HCT116 (cell line): ENCODE results near the gene PMM1. TPM values are rescaled to one million over a fixed set of nuclear protein-coding genes. Genes with fewer than 3 reads are reported as not detected.

Experiments used
- ATAC-seq: fragments of 200-7000 bp; cut with Tn5 transposase; 2 replicates; pipeline ENCODE4 v1.9.1; 2020; ENCODE audit warnings: mild to moderate bottlenecking, moderate library complexity
- BruUV-seq: library from RNA; stranded (reverse); fragments of 400-500 nt; replicated peaks from 2 replicates; lab custom pipeline; 2021; lab: Mats Ljungman, UMichigan
- CTCF ChIA-PET: fragments of 300-600 bp; sonication (Branson Sonifier 250); formaldehyde crosslinking; loops from one replicate; lab custom pipeline; 2021; ENCODE audit warnings: antibody characterized with exemption; lab: Charles Lee
- POLR2A ChIA-PET: fragments of 300-600, 350-600 bp; sonication (Branson Sonifier 250); formaldehyde crosslinking; loops from one replicate; lab custom pipeline; 2021; ENCODE audit warnings: antibody characterized with exemption; lab: Charles Lee
- RAD21 ChIA-PET, 2 experiments: fragments of 300-600 bp; sonication (Branson Sonifier 250); formaldehyde crosslinking; loops; one replicate each; lab custom pipeline; 2023; ENCODE audit warnings: low total read pairs in 2 of 2; ENCODE audit not compliant: uncharacterized antibody in 2 of 2, unreplicated experiment in 2 of 2, low non-redundant PET in 1 of 2; lab: Charles Lee
- DNase-seq: peaks from one replicate; pipeline ENCODE4 v3.0.0-alpha.2; 2010; ENCODE audit warnings: low read depth, low spot score
- H2AFZ ChIP-seq: fragments of 200-600 bp; shearing (Covaris generic), sonication (generic); 2 replicates; pipeline ENCODE4 v1.6.1; 2017; ENCODE audit warnings: low read depth, mixed run types, mixed read lengths, antibody characterized with exemption, low read length; ENCODE audit not compliant: poor library complexity, severe bottlenecking
- H3K27ac ChIP-seq: 2 replicates; pipeline ENCODE4 v1.5.1; 2012; ENCODE audit warnings: low read depth, low read length
- H3K27me3 ChIP-seq: fragments of 200-600 bp; sonication (generic); 2 replicates; pipeline ENCODE4 v1.6.1; 2016; ENCODE audit warnings: mixed run types, low read length, mixed read lengths; ENCODE audit not compliant: insufficient read depth
- H3K36me3 ChIP-seq, 2 experiments: fragments of 200-500 bp in 1 of 2; fragments of 200-600 bp in 1 of 2; sonication (Bioruptor generic) in 1 of 2; sonication (generic) in 1 of 2; 2 replicates each; pipeline versions ENCODE4 v1.5.1 to v1.6.1; 2014 to 2016; ENCODE audit warnings: low read length in 2 of 2, inconsistent platforms in 1 of 2, mixed read lengths in 1 of 2, mixed run types in 1 of 2; ENCODE audit not compliant: insufficient read depth in 2 of 2, control insufficient read depth in 1 of 2
- H3K4me1 ChIP-seq, 2 experiments: fragments of 200-600 bp in 1 of 2; sonication (generic) in 1 of 2; 2 replicates each; pipeline versions ENCODE4 v1.5.1 to v1.6.1; 2012 to 2017; ENCODE audit warnings: low read length in 2 of 2, inconsistent platforms in 1 of 2, mild to moderate bottlenecking in 1 of 2, mixed read lengths in 1 of 2, mixed run types in 1 of 2, moderate library complexity in 1 of 2; ENCODE audit not compliant: insufficient read depth in 2 of 2, control insufficient read depth in 1 of 2
- H3K4me2 ChIP-seq: fragments of 200-600 bp; sonication (generic); 2 replicates; pipeline ENCODE4 v1.6.1; 2017; ENCODE audit warnings: mixed run types, low read length, mixed read lengths
- H3K4me3 ChIP-seq, 2 experiments: fragments of 200-600 bp in 1 of 2; sonication (generic) in 1 of 2; replicated peaks in 1 of 2; 2 replicates each; pipeline ENCODE4 v1.5.1; 2011 to 2016; ENCODE audit warnings: low read length in 2 of 2, control low read depth in 1 of 2, low read depth in 1 of 2, mild to moderate bottlenecking in 1 of 2, mixed read lengths in 1 of 2, mixed run types in 1 of 2
- H3K79me2 ChIP-seq: fragments of 200-600 bp; sonication (generic); 2 replicates; pipeline ENCODE4 v1.6.1; 2017; ENCODE audit warnings: mild to moderate bottlenecking, mixed run types, low read length, moderate library complexity, mixed read lengths; ENCODE audit not compliant: insufficient read depth
- H3K9ac ChIP-seq: fragments of 200-600 bp; sonication (generic); 2 replicates; pipeline ENCODE4 v1.6.1; 2016; ENCODE audit warnings: low read length, mixed read lengths
- H3K9me2 ChIP-seq: fragments of 200-600 bp; sonication (generic), shearing (Covaris generic); 2 replicates; pipeline ENCODE4 v1.6.1; 2017; ENCODE audit warnings: mixed run types, mild to moderate bottlenecking, moderate library complexity; ENCODE audit not compliant: insufficient read depth
- H3K9me3 ChIP-seq, 2 experiments: fragments of 200-500 bp in 1 of 2; fragments of 200-600 bp in 1 of 2; sonication (Bioruptor generic) in 1 of 2; sonication (generic) in 1 of 2; 2 replicates each; pipeline ENCODE4 v1.6.1; 2014 to 2017; ENCODE audit warnings: low read length in 2 of 2, mixed read lengths in 2 of 2, inconsistent platforms in 1 of 2, low read depth in 1 of 2, mild to moderate bottlenecking in 1 of 2, mixed run types in 1 of 2, moderate library complexity in 1 of 2; ENCODE audit not compliant: control insufficient read depth in 1 of 2, insufficient read depth in 1 of 2
- H4K20me1 ChIP-seq: fragments of 200-600 bp; sonication (generic), shearing (Covaris generic); 2 replicates; pipeline ENCODE4 v1.6.1; 2017; ENCODE audit warnings: mixed run types, mild to moderate bottlenecking, moderate library complexity; ENCODE audit not compliant: insufficient read depth
- ATF3 ChIP-seq: IDR thresholded peaks from 2 replicates; pipeline ENCODE4 v1.6.1; 2012
- CBX3 ChIP-seq: IDR thresholded peaks from 2 replicates; pipeline ENCODE4 v1.6.1; 2012; ENCODE audit warnings: low read depth
- CEBPB ChIP-seq: IDR thresholded peaks from 2 replicates; pipeline ENCODE4 v1.6.1; 2012; ENCODE audit warnings: low read depth
- CTCF ChIP-seq, 3 experiments: fragments of 200-600 bp in 1 of 3; sonication (generic) in 1 of 3; IDR thresholded peaks in 2 of 3; conservative IDR thresholded peaks in 1 of 3; 2 replicates each; pipeline ENCODE4 v1.5.1; 2012 to 2017; ENCODE audit warnings: low read depth in 2 of 3, low read length in 2 of 3, antibody characterized with exemption in 1 of 3, borderline replicate concordance in 1 of 3, control low read depth in 1 of 3, mild to moderate bottlenecking in 1 of 3, mixed read lengths in 1 of 3, mixed run types in 1 of 3, moderate library complexity in 1 of 3; ENCODE audit not compliant: insufficient read depth in 1 of 3
- EGR1 ChIP-seq: IDR thresholded peaks from 2 replicates; pipeline ENCODE4 v1.6.1; 2012; ENCODE audit warnings: low read depth
- ELF1 ChIP-seq: IDR thresholded peaks from 2 replicates; pipeline ENCODE4 v1.6.1; 2012; ENCODE audit warnings: low read depth, borderline replicate concordance
- EZH2 ChIP-seq: fragments of 200-600 bp; sonication (generic); IDR thresholded peaks from 2 replicates; pipeline ENCODE4 v1.6.1; 2017; ENCODE audit warnings: antibody characterized with exemption, mixed run types
- EZH2phosphoT487 ChIP-seq: fragments of 200-600 bp; IDR thresholded peaks from 2 replicates; pipeline ENCODE4 v1.6.1; 2018; ENCODE audit warnings: antibody characterized with exemption, borderline replicate concordance
- FOSL1 ChIP-seq: IDR thresholded peaks from 2 replicates; pipeline ENCODE4 v1.6.1; 2012; ENCODE audit warnings: low read depth
- JUND ChIP-seq: IDR thresholded peaks from 2 replicates; pipeline ENCODE4 v1.6.1; 2012
- MAX ChIP-seq: IDR thresholded peaks from 2 replicates; pipeline ENCODE4 v1.6.1; 2012
- POLR2A ChIP-seq: IDR thresholded peaks from 2 replicates; pipeline ENCODE4 v1.7.0; 2011; ENCODE audit warnings: borderline replicate concordance; ENCODE audit not compliant: insufficient read depth, insufficient read length; ENCODE audit errors: extremely low read depth
- POLR2AphosphoS5 ChIP-seq: IDR thresholded peaks from 2 replicates; pipeline ENCODE4 v1.6.1; 2011; ENCODE audit warnings: mild to moderate bottlenecking, low read depth, low read length, moderate library complexity
- RAD21 ChIP-seq: IDR thresholded peaks from 2 replicates; pipeline ENCODE4 v1.6.1; 2012; ENCODE audit warnings: low read depth, mild to moderate bottlenecking
- REST ChIP-seq: IDR thresholded peaks from 2 replicates; pipeline ENCODE4 v1.6.1; 2012; ENCODE audit warnings: low read depth
- SP1 ChIP-seq: IDR thresholded peaks from 2 replicates; pipeline ENCODE4 v1.6.1; 2012; ENCODE audit warnings: low read depth
- TCF7L2 ChIP-seq: IDR thresholded peaks from 2 replicates; pipeline ENCODE4 v1.7.0; 2011; ENCODE audit warnings: borderline replicate concordance, inconsistent platforms; ENCODE audit not compliant: insufficient read depth, insufficient read length; ENCODE audit errors: extremely low read depth
- YY1 ChIP-seq: IDR thresholded peaks from 2 replicates; pipeline ENCODE4 v1.6.1; 2011; ENCODE audit warnings: low read length, low read depth, moderate library complexity, mild to moderate bottlenecking; ENCODE audit not compliant: insufficient replicate concordance; ENCODE audit errors: extremely low read depth
- ZFX ChIP-seq: fragments of 450-650 bp; IDR thresholded peaks from 2 replicates; pipeline ENCODE4 v1.6.1; 2017
- intact Hi-C: fragments of 100-400 bp; cut with micrococcal nuclease; formaldehyde crosslinking; loops from 2 replicates; pipeline ENCODE4 v1.10.0; 2022
- total RNA-seq: library from RNA; stranded (reverse); gene quantifications from one replicate; pipeline ENCODE4 v1.2.1, GENCODE V29; 2021; ENCODE audit not compliant: unreplicated experiment

Gene PMM1
- total RNA-seq, 1 experiment from 2014 or later, result 31.7 TPM

- no peak; the same call in 1 of the 2 replicates for TF ChIP-seq ELF1
- TF ChIP-seq EZH2, result no peak
- TF ChIP-seq YY1, result peak; percentile 74
- peak; percentile 74 for TF ChIP-seq SP1
- TF ChIP-seq CEBPB, result no peak; the same call in none of the 2 replicates
- no peak for TF ChIP-seq ATF3
- peak; percentile 56; the same call in 1 of the 2 replicates for TF ChIP-seq ZFX
- TF ChIP-seq, all 23 proteins: peak for 8
These were observed at the start of gene PMM1 (continued) for GRCh38 chr22:41589391-41590241.

- H3K79me2 ChIP-seq, result peaks cover 97% of the 10 kb centered on the region
- CTCF ChIA-PET, result no interaction called here
- TF ChIP-seq FOSL1 (no peak), SP1 (no peak), POLR2AphosphoS5 (no peak), EGR1 (no peak), TCF7L2 (no peak), POLR2A (no peak), REST (no peak), RAD21 (no peak), JUND (no peak), ATF3 (no peak), EZH2 (no peak), CTCF (IDR thresholded peaks at IDR 0.05 in 2 of 3, conservative IDR thresholded peaks at IDR 0.05 in 1 of 3; ENCODE audit: borderline replicate concordance in 1 of 3, insufficient read depth in 1 of 3, low read depth in 2 of 3, low read length in 2 of 3) (no peak), CBX3 (no peak), ELF1 (no peak), ZFX (no peak), EZH2phosphoT487 (no peak), MAX (no peak)
These were observed 49.1 kb upstream of the PMM1 start for GRCh38 chr22:41638748-41639147.

More at GRCh38 chr22:41638748-41639147, 49.1 kb upstream of the PMM1 start:
- no peaks in the 10 kb centered on the region for H3K4me1 ChIP-seq
- H3K36me3 ChIP-seq, result peaks cover 71 to 78% of the 10 kb centered on the region in 2 experiments
- DNase-seq (no peak), ATAC-seq (no peak)
- no peaks in the 10 kb centered on the region for H3K27me3 ChIP-seq
- RAD21 ChIA-PET, result no interaction called here
- intact Hi-C loops, result no loop called here
- H3K9ac ChIP-seq, result no peak overlapping the region
- POLR2A ChIA-PET, result no interaction called here
- H2AFZ ChIP-seq, result no peak overlapping the region
- H4K20me1 ChIP-seq, result peaks cover 10% of the 10 kb centered on the region; the same call in 1 of the 2 replicates
- H3K4me2 ChIP-seq, result no peak overlapping the region
- no peaks in the 10 kb centered on the region for H3K9me3 ChIP-seq
- no TSS peak for BruUV-seq
- no peak overlapping the region for H3K27ac ChIP-seq
- H3K9me2 ChIP-seq, result no peaks in the 10 kb centered on the region
- no peak overlapping the region for H3K4me3 ChIP-seq
